H4 (cell line): ENCODE results near the gene C11orf71. TPM values are rescaled to one million over a fixed set of nuclear protein-coding genes. Genes with fewer than 3 reads are reported as not detected.
A peak's percentile ranks its signal among the peaks of the same experiment; 100 is the strongest.

ENCODE experiments used
- DNase-seq: peaks from one replicate; pipeline ENCODE4 v3.0.0-alpha.2; 2015; ENCODE audit warnings: low spot score
- total RNA-seq: library from RNA; depleted of rRNA; stranded (reverse); fragments of >200 nt; shearing (Covaris generic); gene quantifications from 2 replicates; pipeline ENCODE4 v1.2.3, GENCODE V29; 2014

Gene C11orf71
- total RNA-seq, 1 experiment from 2014 or later, result 7.9 TPM

- DNase-seq, result no peak
These were observed 658 bp downstream of the C11orf71 start for GRCh38 chr11:114399490-114400215.

DNA sequence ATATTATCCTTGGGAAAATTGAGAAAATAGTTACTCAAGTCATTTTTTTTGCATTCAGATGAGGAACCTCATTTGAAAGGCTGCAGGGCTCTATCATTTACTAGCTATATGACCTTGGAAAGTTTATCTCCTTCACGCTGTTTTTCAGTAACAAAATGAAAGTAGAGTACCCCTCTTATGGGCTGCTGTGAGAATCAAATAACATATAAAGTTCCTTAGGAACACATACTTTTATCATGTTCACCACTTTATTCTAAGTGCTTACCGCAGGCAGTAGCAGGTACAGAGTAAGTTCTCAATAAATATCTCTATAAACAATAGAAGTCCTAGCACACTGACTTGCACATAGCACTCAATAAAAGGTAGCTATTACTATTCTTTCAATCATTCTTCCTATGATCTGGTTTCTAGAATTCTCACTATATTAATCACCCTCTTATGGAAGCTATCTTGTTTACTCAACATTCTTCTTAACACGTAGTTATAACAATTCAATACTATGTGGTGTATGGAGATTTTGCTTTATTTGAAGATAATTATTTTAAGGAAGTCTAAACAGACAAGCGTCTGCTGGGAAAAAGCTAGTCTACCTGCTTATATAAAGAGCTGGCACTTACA, 1.9 kb downstream of the C11orf71 start:
- no peak for DNase-seq

- DNase-seq, result no peak
These were observed 2.8 kb downstream of the C11orf71 start for GRCh38 chr11:114397349-114397982.

DNA sequence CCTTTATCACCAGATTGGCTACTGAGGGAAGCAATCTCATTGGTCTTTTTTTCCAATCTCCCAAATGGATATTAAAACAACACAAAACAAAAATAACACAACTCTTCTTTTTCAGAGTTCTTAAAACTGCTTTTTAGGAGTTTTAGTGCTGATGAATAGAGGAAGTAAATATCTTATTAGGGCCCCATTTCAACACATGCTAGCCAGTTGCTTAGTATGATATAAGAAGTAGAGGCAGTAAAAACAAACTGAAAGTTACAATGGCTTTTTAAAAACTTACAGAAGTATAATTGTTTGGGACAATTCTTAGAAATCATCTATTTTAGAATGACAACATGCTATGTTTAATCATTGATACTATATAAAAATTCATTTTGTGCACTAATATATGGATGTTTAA, 3.4 kb downstream of the C11orf71 start:
- no peak for DNase-seq

- no peak for DNase-seq
These were observed 4.6 kb downstream of the C11orf71 start for GRCh38 chr11:114395736-114396135.

- no peak for DNase-seq
These were observed 7.3 kb downstream of the C11orf71 start for GRCh38 chr11:114392735-114393667.

DNA sequence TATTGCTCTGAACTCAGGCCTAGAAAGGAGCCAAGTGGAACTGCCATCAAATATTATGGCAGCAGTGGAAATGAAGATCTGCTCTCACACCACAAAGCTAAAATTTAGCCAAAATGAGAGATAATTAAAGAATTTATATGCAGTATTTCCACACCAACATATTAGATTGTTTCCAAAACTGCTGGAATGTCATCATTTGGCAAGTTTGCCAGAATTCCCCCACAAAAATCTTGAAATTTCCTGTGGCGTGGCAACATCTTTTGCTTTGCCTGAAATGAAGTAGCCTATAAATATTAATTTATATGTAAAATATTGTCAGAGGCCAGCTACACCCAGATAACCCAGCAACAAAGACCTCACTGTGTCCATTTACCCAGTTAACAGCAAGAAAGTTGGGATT, 13.8 kb downstream of the C11orf71 start:
- no peak for DNase-seq

GRCh38 chr11:114386131-114386530, 14.2 kb downstream of the C11orf71 start:
- no peak for DNase-seq

GRCh38 chr11:114384487-114384886, 15.8 kb downstream of the C11orf71 start:
- DNase-seq, result no peak

DNA sequence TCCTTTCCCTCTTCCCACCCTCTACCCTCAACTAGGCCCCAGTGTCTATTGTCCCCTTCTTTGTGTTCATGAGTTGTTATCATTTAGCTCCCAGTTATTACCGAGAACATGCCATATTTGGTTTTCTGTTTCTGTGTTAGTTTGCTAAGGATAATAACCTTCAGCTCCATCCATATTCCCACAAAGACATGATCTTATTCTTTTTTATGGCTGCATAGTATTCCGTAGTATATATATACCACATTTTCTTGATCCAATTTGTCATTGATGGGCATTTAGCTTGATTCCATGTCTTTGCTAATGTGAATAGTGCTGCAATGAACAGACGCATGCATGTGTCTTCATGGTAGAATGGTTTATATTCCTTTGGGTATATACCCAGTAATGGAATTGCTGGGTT, 17.8 kb downstream of the C11orf71 start:
- DNase-seq, result no peak

GRCh38 chr11:114379394-114380069, 20.8 kb downstream of the C11orf71 start:
- no peak for DNase-seq

- peak; percentile 59 for DNase-seq
These were observed 22.6 kb downstream of the C11orf71 start for GRCh38 chr11:114377612-114378267.

DNA sequence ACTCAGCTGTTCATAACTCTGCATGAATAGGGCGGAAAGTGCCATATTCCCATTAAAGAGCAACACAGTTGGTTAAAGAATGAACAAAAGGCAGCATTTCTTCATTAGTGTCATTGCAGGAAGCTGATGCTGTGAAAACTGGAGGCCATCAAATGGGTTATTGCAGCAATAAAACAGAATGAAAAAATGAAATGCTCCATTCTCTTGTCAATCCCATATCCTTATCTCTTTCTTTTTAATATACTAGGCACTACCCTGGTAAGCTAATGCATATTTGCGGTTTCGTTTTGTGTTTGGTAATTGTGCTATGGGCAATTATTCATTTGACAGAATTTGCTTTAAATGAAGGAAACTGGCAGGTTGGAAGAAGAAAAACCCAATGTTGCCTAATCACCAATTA, 25.3 kb downstream of the C11orf71 start:
- no peak for DNase-seq

DNA sequence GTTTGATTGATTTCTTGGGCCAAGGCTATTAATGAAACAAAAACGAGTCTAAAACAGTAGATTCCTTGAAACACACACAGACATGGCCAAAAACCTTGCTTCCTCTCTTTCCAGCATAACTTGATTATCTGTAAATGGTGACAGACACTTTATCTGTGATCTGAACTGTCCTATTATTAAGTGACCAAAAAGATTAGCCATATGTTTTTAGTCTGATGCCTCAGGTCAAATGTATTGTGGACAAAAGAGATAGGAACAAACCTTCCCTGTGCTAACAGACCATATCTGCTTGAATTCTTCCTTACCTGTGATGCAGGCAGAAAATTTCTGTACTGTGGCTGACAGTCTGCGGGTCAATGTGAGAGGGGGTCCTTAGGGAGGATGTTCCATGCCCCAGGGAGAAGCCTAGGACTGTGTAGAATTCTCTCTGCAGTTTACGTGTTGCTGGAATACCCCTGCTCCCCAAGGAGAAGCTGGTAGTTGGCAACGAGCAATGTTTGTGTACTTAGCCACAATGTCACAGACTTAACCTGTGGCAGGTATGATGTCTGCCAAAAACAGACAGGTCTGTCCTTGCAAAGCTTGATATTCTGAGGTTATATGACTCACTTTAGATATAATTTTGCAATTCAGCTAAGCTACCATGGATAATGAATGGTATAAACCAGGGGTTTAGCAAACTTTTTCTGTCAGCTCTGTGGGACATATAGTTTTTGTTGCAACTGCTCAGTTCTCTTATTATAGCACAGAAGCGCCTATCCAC, 31.2 kb downstream of the C11orf71 start:
- no peak for DNase-seq

DNA sequence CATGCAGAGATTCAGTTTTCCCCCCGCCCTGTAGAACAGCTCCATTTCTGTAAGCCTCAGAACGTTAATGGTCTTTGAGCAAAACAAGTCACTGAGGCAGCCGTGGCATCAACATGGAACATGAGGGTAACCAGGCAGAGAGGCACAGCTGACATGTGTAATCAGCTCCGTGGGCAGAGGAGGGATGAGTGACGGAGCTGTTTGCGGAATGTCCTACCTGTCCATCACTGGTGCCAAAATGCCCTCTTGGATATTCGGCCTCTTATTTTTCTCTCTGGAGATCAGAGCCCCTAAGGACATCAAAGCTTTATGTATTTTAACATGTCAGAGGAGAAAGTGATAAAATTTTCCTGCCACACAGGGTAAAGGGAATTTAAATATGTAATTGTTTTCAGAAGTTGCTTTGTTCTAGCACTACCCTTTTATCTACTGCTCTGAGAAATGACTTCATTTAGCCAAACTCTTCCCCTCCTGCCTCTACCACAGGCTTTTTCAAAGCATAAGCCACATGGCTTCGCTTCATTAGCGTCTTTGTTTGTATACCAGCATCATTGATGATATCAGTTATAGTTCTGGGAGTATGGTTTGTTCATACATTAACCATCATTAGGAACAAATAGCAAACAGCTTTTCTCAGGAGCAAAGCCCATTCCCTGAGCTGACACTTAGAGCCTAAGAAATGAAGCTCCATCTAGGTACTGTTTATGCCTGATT, 32.9 kb downstream of the C11orf71 start:
- DNase-seq, result no peak

DNA sequence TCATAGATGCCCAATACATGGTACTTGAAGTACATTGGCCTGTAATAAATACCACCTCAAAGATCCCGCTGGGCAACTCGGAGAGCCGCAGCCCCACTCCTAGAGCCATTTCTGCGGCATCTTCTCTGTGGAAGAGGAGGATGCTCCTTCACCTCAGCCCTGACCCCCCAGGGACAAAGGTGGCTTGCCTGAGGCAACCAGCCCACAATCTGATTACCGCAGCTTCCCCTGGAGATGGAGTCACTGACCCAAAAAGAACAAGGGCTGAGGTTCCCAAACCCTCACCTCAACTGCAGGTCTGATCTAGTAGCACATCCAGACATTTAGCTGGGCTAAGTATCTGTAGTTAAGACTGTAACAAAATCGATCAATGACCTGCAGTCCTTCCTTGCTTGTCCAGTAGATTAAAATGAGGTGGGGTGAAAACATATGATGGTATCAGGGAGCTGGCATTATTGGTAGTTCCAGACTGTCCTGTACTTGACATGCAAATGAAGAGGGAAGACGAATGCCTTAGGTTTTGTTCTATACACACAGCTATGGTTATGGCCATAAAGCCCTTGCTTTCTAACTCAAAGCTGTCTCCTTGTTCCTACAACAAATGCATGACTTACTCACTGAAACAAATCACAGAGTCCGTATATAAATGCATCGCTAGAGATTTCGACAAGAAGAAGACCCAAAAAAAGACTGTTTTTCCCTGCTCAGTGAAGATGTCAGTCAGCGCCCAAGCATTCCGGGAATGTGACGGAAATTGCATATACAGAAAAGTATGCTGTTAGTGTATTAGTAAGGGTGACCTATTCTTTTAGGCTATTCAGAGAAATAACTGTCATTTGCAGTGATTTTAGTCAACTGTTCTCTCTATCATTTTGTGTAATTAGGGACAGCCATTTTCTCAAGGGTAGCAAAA, 33.7 kb downstream of the C11orf71 start:
- DNase-seq, result peak; percentile 19

GRCh38 chr11:114362958-114363357, 37.4 kb downstream of the C11orf71 start:
- no peak for DNase-seq

DNA sequence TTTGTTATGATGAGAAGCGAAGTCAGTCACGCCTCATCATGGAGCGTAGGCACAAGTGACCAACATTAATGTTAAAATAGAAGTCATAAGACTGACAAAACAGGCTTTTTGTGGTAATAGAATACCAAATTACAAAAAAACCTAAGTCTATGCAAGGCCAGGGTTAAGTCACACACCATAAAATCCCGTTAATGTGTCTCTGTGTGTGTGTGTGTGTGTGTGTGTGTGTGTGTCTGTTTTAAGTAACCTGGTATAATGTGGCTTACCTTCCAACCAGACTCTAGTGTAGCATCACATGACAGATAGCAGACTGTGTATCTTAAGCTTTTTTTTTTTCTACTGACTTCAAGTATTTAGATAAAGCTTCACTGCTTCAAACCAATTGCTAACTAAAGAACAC, 38.0 kb downstream of the C11orf71 start:
- DNase-seq, result no peak
